ENCODE data around the gene SPDYC. TPM values are rescaled to one million over a fixed set of nuclear protein-coding genes. Genes with fewer than 3 reads are reported as not detected.

SPDYC gene
- total RNA-seq, 1 donor from 2014 or later = not detected

Other genes starting within 250 kb of the SPDYC start
- gene PPP2R5B, start 245.5 kb upstream of the SPDYC start, total RNA-seq = 6.0 and 11.1 TPM in 2 replicates
- gene GPHA2, start 234.3 kb upstream of the SPDYC start, total RNA-seq = not detected in 2 replicates
- not detected in 2 replicates for gene MAJIN, start 198.1 kb upstream of the SPDYC start, total RNA-seq
- 0.39 and 0.63 TPM in 2 replicates for gene BATF2, start 173.3 kb upstream of the SPDYC start, total RNA-seq
- gene ARL2, start 156.1 kb upstream of the SPDYC start, total RNA-seq = 107 and 142 TPM in 2 replicates
- 7.7 and 10.1 TPM in 2 replicates for gene SNX15, start 142.8 kb upstream of the SPDYC start, total RNA-seq
- gene SAC3D1, start 129.0 kb upstream of the SPDYC start, total RNA-seq = 7.6 and 8.5 TPM in 2 replicates
- 15.1 and 16.6 TPM in 2 replicates for gene NAALADL1, start 111.7 kb upstream of the SPDYC start, total RNA-seq
- gene CDCA5, start 86.2 kb upstream of the SPDYC start, total RNA-seq = 3.9 and 7.6 TPM in 2 replicates
- gene ZFPL1, start 86.0 kb upstream of the SPDYC start, total RNA-seq = 20.7 and 24.7 TPM in 2 replicates
- gene VPS51, start 74.0 kb upstream of the SPDYC start, total RNA-seq = 186 and 271 TPM in 2 replicates
- 14.6 and 14.8 TPM in 2 replicates for gene TM7SF2, start 58.4 kb upstream of the SPDYC start, total RNA-seq
- gene ZNHIT2, start 52.5 kb upstream of the SPDYC start, total RNA-seq = 6.3 and 7.7 TPM in 2 replicates
- gene FAU, start 48.1 kb upstream of the SPDYC start, total RNA-seq = 211 and 383 TPM in 2 replicates
- gene MRPL49, start 47.9 kb upstream of the SPDYC start, total RNA-seq = 42.0 and 50.6 TPM in 2 replicates
- gene SYVN1, start 35.7 kb upstream of the SPDYC start, total RNA-seq = 5.6 and 15.4 TPM in 2 replicates
- 81.3 and 88.1 TPM in 2 replicates for gene CAPN1, start 11.7 kb downstream of the SPDYC start, total RNA-seq
- 4.7 and 5.7 TPM in 2 replicates for gene POLA2, start 91.7 kb downstream of the SPDYC start, total RNA-seq
- gene CDC42EP2, start 144.6 kb downstream of the SPDYC start, total RNA-seq = 6.4 and 7.8 TPM in 2 replicates
- 18.5 and 32.1 TPM in 2 replicates for gene DPF2, start 163.6 kb downstream of the SPDYC start, total RNA-seq
- under 0.01 and 0.26 TPM in 2 replicates for gene TIGD3, start 184.5 kb downstream of the SPDYC start, total RNA-seq
- gene SLC25A45, start 212.4 kb downstream of the SPDYC start, total RNA-seq = 1.6 and 1.7 TPM in 2 replicates
- gene FRMD8, start 216.4 kb downstream of the SPDYC start, total RNA-seq = 75.4 and 85.1 TPM in 2 replicates